Ovary (tissue), 9 donors: Measurements from ENCODE around the gene TK2. TPM values are rescaled to one million over a fixed set of nuclear protein-coding genes. Genes with fewer than 3 reads are reported as not detected.
A peak's percentile ranks its signal among the peaks of the same experiment; 100 is the strongest.

Source experiments
- DNase-seq, 5 donors: peaks; one replicate each; pipeline ENCODE4 v3.0.0-alpha.2; 2019 to 2020
- H3K27ac ChIP-seq, 2 donors: fragments of 200-600 bp; one replicate each; pipeline versions ENCODE4 v1.5.1 to v1.8.0; 2019 to 2022
- H3K27me3 ChIP-seq: fragments of 200-600 bp; one replicate; pipeline ENCODE4 v1.8.0; 2022
- H3K36me3 ChIP-seq: fragments of 200-600 bp; sonication (generic); one replicate; pipeline ENCODE4 v1.5.1; 2019
- H3K4me1 ChIP-seq: one replicate; pipeline ENCODE4 v1.8.1; 2013; ENCODE audit warnings: mild to moderate bottlenecking, moderate library complexity; ENCODE audit not compliant: insufficient read depth
- H3K4me3 ChIP-seq: fragments of 200-600 bp; sonication (generic); one replicate; pipeline ENCODE4 v1.5.1; 2017
- H3K9me3 ChIP-seq, 2 donors: fragments of 200-600 bp in 1 of 2; sonication (generic) in 1 of 2; one replicate each; pipeline versions ENCODE4 v1.5.1 to v1.8.1; 2013 to 2019; ENCODE audit warnings: mild to moderate bottlenecking in 1 of 2, moderate library complexity in 1 of 2
- CTCF ChIP-seq, 3 donors: fragments of 450-650 bp in 2 of 3; fragments of 200-600 bp in 1 of 3; IDR thresholded peaks; one replicate each; pipeline versions ENCODE4 v1.5.1 to v1.8.0; 2016 to 2022; ENCODE audit warnings: antibody characterized with exemption in 3 of 3, mild to moderate bottlenecking in 1 of 3
- EP300 ChIP-seq: sonication (generic); formaldehyde crosslinking; IDR thresholded peaks from one replicate; pipeline ENCODE4 v1.6.1; 2017; ENCODE audit warnings: antibody characterized with exemption
- POLR2A ChIP-seq: fragments of 450-650 bp; IDR thresholded peaks from one replicate; pipeline ENCODE4 v1.6.1; 2017; ENCODE audit warnings: antibody characterized with exemption, mild to moderate bottlenecking, moderate library complexity
- WGBS, 3 donors: extraction: QIAGEN DNeasy Blood & Tissue Kit in 1 of 3; methylation state at CpG; one replicate each; pipeline versions ENCODE4 v1.1.5 to v1.1.7; 2013 to 2017; 5-methylcytosine and 5-hydroxymethylcytosine counted together
- intact Hi-C, 4 donors: fragments of 100-400 bp; cut with DNase I; formaldehyde crosslinking; loops; one replicate each; pipeline versions ENCODE4 v1.11.0 to v1.15.1; 2022 to 2023
- polyA plus RNA-seq, 2 donors: library from polyadenylated mRNA; stranded (reverse); fragments of 200-250 nt in 1 of 2; fragments of 350-450 nt in 1 of 2; fragmentation: Illumina TruSeq in 1 of 2; extraction: RNeasy Lipid Tissue Mini Kit (QIAGEN cat#74804) in 1 of 2; gene quantifications; one replicate each; pipeline ENCODE4 v1.2.3, GENCODE V29; 2013 to 2014
- total RNA-seq, 7 donors: library from RNA; depleted of rRNA in 2 of 7; stranded (reverse); fragments of >200 nt in 2 of 7; fragmentation: NEBNext Ultra II Directional in 3 of 7; extraction: Animal tissue kit (Norgen Biotek cat#: 25700) in 3 of 7; gene quantifications; one replicate each; pipeline versions ENCODE4 v1.1.0 to v1.2.4, GENCODE V29; 2016 to 2023
- donor health status: DM: no; HTN: no; CAD: no; lungs with moderate emphysema.
- donor health status: DM: no; HTN: no; CAD: no.
- donor health status: Bipolar disorder and iron deficiency.
- donor health status: DM: yes; HTN: yes; CAD: no.
- donor health status: DM: no; HTN: no; CAD: no.
- donor health status: DM: yes; HTN: yes; CAD: no.

The TK2 gene
- total and polyA plus RNA-seq, 9 donors = 17.0 to 80.6 (median 34.0) TPM

- H3K36me3 ChIP-seq = no peaks in the 10 kb centered on the region
- 6 to 10% (median 8%) methylated on average over 62 to 63 of the region's 63 CpGs for WGBS, 3 donors
- intact Hi-C loops = loop anchor here in 3 of 4 donors (5.0 to 10.0 kb wide), 3 partner anchors 35 to 68 kb away; partner anchors contain the start of gene CMTM3 (in 1 of the 3)
- peak within 1 kb of the TSS; percentile 43 for H3K4me3 ChIP-seq
- DNase-seq = peak; percentile 86 to 95 (median 92)
- TF ChIP-seq POLR2A (peak; percentile 89), EP300 (no peak)
- peak within 1 kb of the TSS; percentile 90 to 96 for H3K27ac ChIP-seq
- H3K27me3 ChIP-seq = no peaks in the 10 kb centered on the region
- H3K4me1 ChIP-seq = peaks cover 7% of the 10 kb centered on the region
- no peaks in the 10 kb centered on the region for H3K9me3 ChIP-seq
These were observed 2.6 kb upstream of the TK2 start, which contains the start of gene CKLF for GRCh38 chr16:66552286-66553177. TSS of gene CKLF (plus strand) at chr16:66552576. CDS start at chr16:66552716, 140 bp downstream.

- Histone ChIP-seq H3K36me3 (no peaks in the 10 kb centered on the region), H3K4me3 (peak overlapping the region; percentile 43), H3K27ac (peak overlapping the region; percentile 90 to 96), H3K27me3 (no peaks in the 10 kb centered on the region), H3K9me3 (no peaks in the 10 kb centered on the region), H3K4me1 (peaks cover 7% of the 10 kb centered on the region)
- 27 to 36% (median 35%) methylated on average over 8 of the region's 8 CpGs for WGBS, 3 donors
- peak in 1 of 5 donors; percentile 30 for DNase-seq
- no peak for TF ChIP-seq POLR2A
- no peak for TF ChIP-seq CTCF (IDR thresholded peaks at IDR 0.05)
- TF ChIP-seq EP300 = no peak
- intact Hi-C loops = loop anchor here in 3 of 4 donors (5.0 to 10.0 kb wide), 3 partner anchors 35 to 67 kb away; partner anchors contain the start of gene CMTM3 (in 1 of the 3)
These were observed 1.9 kb upstream of the TK2 start for GRCh38 chr16:66551788-66552285.

GRCh38 chr16:66551348-66551759 is 1.4 kb upstream of the TK2 start:
- intact Hi-C loops = loop anchor here in 3 of 4 donors (5.0 to 10.0 kb wide), 3 partner anchors 34 to 67 kb away; partner anchors contain the start of gene CMTM3 (in 1 of the 3)
- peak in 1 of 5 donors; percentile 22 for DNase-seq
- no peak for TF ChIP-seq EP300
- TF ChIP-seq POLR2A = no peak
- TF ChIP-seq CTCF (IDR thresholded peaks at IDR 0.05) = no peak
- H3K4me1 ChIP-seq = peaks cover 7% of the 10 kb centered on the region
- no peak overlapping the region for H3K4me3 ChIP-seq
- H3K36me3 ChIP-seq = no peaks in the 10 kb centered on the region
- H3K27ac ChIP-seq = peak overlapping the region; percentile 41 to 90
- H3K9me3 ChIP-seq = no peaks in the 10 kb centered on the region
- H3K27me3 ChIP-seq = no peaks in the 10 kb centered on the region
- 48 to 58% (median 57%) methylated on average over 6 of the region's 6 CpGs for WGBS, 3 donors

GRCh38 chr16:66548868-66549267 is 1.1 kb downstream of the TK2 start:
- intact Hi-C loops = loop anchor here in 1 of 4 donors (2.0 kb wide), 1 partner anchor 56 kb away; the partner anchor contains the start of gene CMTM3
- Histone ChIP-seq H3K36me3 (no peaks in the 10 kb centered on the region), H3K9me3 (no peaks in the 10 kb centered on the region), H3K4me3 (peak overlapping the region; percentile 60), H3K4me1 (peaks cover 7% of the 10 kb centered on the region), H3K27ac (peak overlapping the region; percentile 94 to 99), H3K27me3 (no peaks in the 10 kb centered on the region)
- 9 to 17% (median 9%) methylated on average over 9 of the region's 9 CpGs for WGBS, 3 donors
- DNase-seq = no peak
- TF ChIP-seq EP300 (no peak), POLR2A (no peak), CTCF (IDR thresholded peaks at IDR 0.05) (no peak)
